HEK293 (cell line): ENCODE data around the gene ATP2B3.

Experiments used
- BCL11A ChIP-seq: fragments of 450-650 bp; formaldehyde crosslinking; IDR thresholded peaks from 2 replicates; pipeline ENCODE4 v1.5.1; 2016; ENCODE audit warnings: low read depth, missing biosample characterization, missing genetic modification characterization
- CTCF ChIP-seq: fragments of 450-650 bp; formaldehyde crosslinking; IDR thresholded peaks from 2 replicates; pipeline ENCODE4 v1.5.1; 2016; ENCODE audit warnings: missing biosample characterization, missing genetic modification characterization
- GLI2 ChIP-seq: fragments of 450-650 bp; formaldehyde crosslinking; IDR thresholded peaks from 2 replicates; pipeline ENCODE4; 2017; ENCODE audit warnings: missing biosample characterization, missing genetic modification characterization, low read depth, borderline replicate concordance
- GLIS1 ChIP-seq: fragments of 450-650 bp; formaldehyde crosslinking; IDR thresholded peaks from 2 replicates; pipeline ENCODE4 v1.5.1; 2016; ENCODE audit warnings: missing biosample characterization, missing genetic modification characterization
- HOXC10 ChIP-seq: sonication (generic); formaldehyde crosslinking; IDR thresholded peaks from 2 replicates; pipeline ENCODE4 v1.8.1; 2023; ENCODE audit warnings: mild to moderate bottlenecking, missing genetic modification reagents
- YY2 ChIP-seq: fragments of 450-650 bp; formaldehyde crosslinking; IDR thresholded peaks from 2 replicates; pipeline ENCODE4 v1.5.1; 2016; ENCODE audit warnings: missing biosample characterization, missing genetic modification characterization
- ZBTB48 ChIP-seq: fragments of 450-650 bp; formaldehyde crosslinking; IDR thresholded peaks from 2 replicates; pipeline ENCODE4 v1.5.1; 2016; ENCODE audit warnings: missing biosample characterization, missing genetic modification characterization
- ZFP37 ChIP-seq: fragments of 450-650 bp; formaldehyde crosslinking; IDR thresholded peaks from 2 replicates; pipeline ENCODE4 v1.5.1; 2016; ENCODE audit warnings: missing biosample characterization, missing genetic modification characterization
- ZFP41 ChIP-seq: fragments of 450-650 bp; formaldehyde crosslinking; IDR thresholded peaks from 2 replicates; pipeline ENCODE4 v1.5.1; 2016; ENCODE audit warnings: missing biosample characterization, missing genetic modification characterization, borderline replicate concordance
- ZIC2 ChIP-seq: fragments of 450-650 bp; formaldehyde crosslinking; IDR thresholded peaks from 2 replicates; pipeline ENCODE4 v1.5.1; 2016; ENCODE audit warnings: missing biosample characterization, missing genetic modification characterization
- ZNF148 ChIP-seq: fragments of 450-650 bp; formaldehyde crosslinking; IDR thresholded peaks from 2 replicates; pipeline ENCODE4 v1.5.0; 2017; ENCODE audit warnings: missing biosample characterization, missing genetic modification characterization, borderline replicate concordance
- ZNF18 ChIP-seq: fragments of 450-650 bp; formaldehyde crosslinking; IDR thresholded peaks from 2 replicates; pipeline ENCODE4 v1.5.1; 2016; ENCODE audit warnings: missing biosample characterization, missing genetic modification characterization
- ZNF223 ChIP-seq: fragments of 450-650 bp; formaldehyde crosslinking; IDR thresholded peaks from 2 replicates; pipeline ENCODE4 v1.5.1; 2016; ENCODE audit warnings: missing biosample characterization, missing genetic modification characterization
- ZNF239 ChIP-seq: fragments of 450-650 bp; formaldehyde crosslinking; IDR thresholded peaks from 2 replicates; pipeline ENCODE4 v1.5.1; 2016; ENCODE audit warnings: missing biosample characterization, missing genetic modification characterization
- ZNF335 ChIP-seq: fragments of 450-650 bp; formaldehyde crosslinking; conservative IDR thresholded peaks from 2 replicates; pipeline ENCODE4 v1.5.1; 2016; ENCODE audit warnings: missing biosample characterization, missing genetic modification characterization
- ZNF398 ChIP-seq: fragments of 450-650 bp; formaldehyde crosslinking; IDR thresholded peaks from 2 replicates; pipeline ENCODE4 v1.5.1; 2017; ENCODE audit warnings: missing biosample characterization, missing genetic modification characterization
- ZNF404 ChIP-seq: fragments of 450-650 bp; formaldehyde crosslinking; IDR thresholded peaks from 2 replicates; pipeline ENCODE4 v1.5.1; 2017; ENCODE audit warnings: missing biosample characterization, missing genetic modification characterization
- ZNF48 ChIP-seq: fragments of 450-650 bp; formaldehyde crosslinking; IDR thresholded peaks from 2 replicates; pipeline ENCODE4 v1.5.1; 2016; ENCODE audit warnings: missing biosample characterization, missing genetic modification characterization
- ZNF513 ChIP-seq: fragments of 450-650 bp; IDR thresholded peaks from 2 replicates; pipeline ENCODE4 v1.5.1; 2018; ENCODE audit warnings: missing biosample characterization, missing genetic modification characterization
- ZNF514 ChIP-seq: fragments of 450-650 bp; formaldehyde crosslinking; IDR thresholded peaks from 2 replicates; pipeline ENCODE4 v1.5.1; 2016; ENCODE audit warnings: missing biosample characterization, missing genetic modification characterization
- ZNF544 ChIP-seq: fragments of 450-650 bp; formaldehyde crosslinking; IDR thresholded peaks from 2 replicates; pipeline ENCODE4 v1.5.0; 2017; ENCODE audit warnings: missing biosample characterization, missing genetic modification characterization
- ZNF600 ChIP-seq: fragments of 450-650 bp; formaldehyde crosslinking; IDR thresholded peaks from 2 replicates; pipeline ENCODE4 v1.5.1; 2016; ENCODE audit warnings: missing biosample characterization, missing genetic modification characterization
- ZNF645 ChIP-seq: fragments of 450-650 bp; formaldehyde crosslinking; IDR thresholded peaks from 2 replicates; pipeline ENCODE4; 2016; ENCODE audit warnings: missing biosample characterization, missing genetic modification characterization
- ZNF660 ChIP-seq: fragments of 450-650 bp; IDR thresholded peaks from 2 replicates; pipeline ENCODE4 v1.5.1; 2018; ENCODE audit warnings: missing biosample characterization, mild to moderate bottlenecking, missing genetic modification characterization
- ZNF768 ChIP-seq: fragments of 450-650 bp; formaldehyde crosslinking; IDR thresholded peaks from 2 replicates; pipeline ENCODE4 v1.5.1; 2018; ENCODE audit warnings: missing biosample characterization, mild to moderate bottlenecking, missing genetic modification characterization
- ZNF830 ChIP-seq: fragments of 450-650 bp; IDR thresholded peaks from 2 replicates; pipeline ENCODE4 v1.5.0; 2018; ENCODE audit warnings: missing biosample characterization, missing genetic modification characterization, low read depth, mild to moderate bottlenecking, moderate library complexity
- ZNF843 ChIP-seq: fragments of 450-650 bp; formaldehyde crosslinking; IDR thresholded peaks from 2 replicates; pipeline ENCODE4 v1.5.1; 2016; ENCODE audit warnings: missing biosample characterization, missing genetic modification characterization
- ZSCAN18 ChIP-seq: fragments of 450-650 bp; formaldehyde crosslinking; IDR thresholded peaks from 2 replicates; pipeline ENCODE4 v1.5.1; 2016; ENCODE audit warnings: missing biosample characterization, missing genetic modification characterization
- ZSCAN23 ChIP-seq: fragments of 450-650 bp; formaldehyde crosslinking; IDR thresholded peaks from 2 replicates; pipeline ENCODE4 v1.5.1; 2016; ENCODE audit warnings: missing biosample characterization, missing genetic modification characterization

ATP2B3 gene

GRCh38 chrX:153512501-153512893, 4.9 kb upstream of the ATP2B3 start (continued):
- TF ChIP-seq ZNF398 (tag by site-specific recombination) = no peak; the same call in 1 of the 2 replicates
- no peak for TF ChIP-seq ZNF768 (tag by site-specific recombination)
- no peak for TF ChIP-seq ZNF843 (tag by site-specific recombination)
- TF ChIP-seq ZNF600 (tag by site-specific recombination) = no peak
- TF ChIP-seq ZNF148 (tag by site-specific recombination) = peak; percentile 64; the same call in 1 of the 2 replicates
- TF ChIP-seq ZNF645 (tag by site-specific recombination) = peak; percentile 92; the same call in 1 of the 2 replicates
- TF ChIP-seq ZNF660 = no peak
- TF ChIP-seq GLI2 (tag by site-specific recombination) = no peak
- TF ChIP-seq BCL11A = no peak
- no peak for TF ChIP-seq ZNF48 (tag by site-specific recombination)
- no peak for TF ChIP-seq ZNF830 (tag by site-specific recombination)
- 0 out of 2 replicates have a peak, but pooled peaks have one; percentile 58 for TF ChIP-seq ZNF239 (tag by site-specific recombination)
- 0 out of 2 replicates have a peak, but pooled peaks have one; percentile 56 for TF ChIP-seq ZBTB48
- TF ChIP-seq ZNF223 = no peak
- no peak for TF ChIP-seq CTCF (tag by site-specific recombination)
- TF ChIP-seq ZIC2 (tag by site-specific recombination) = no peak; the same call in 1 of the 2 replicates
- TF ChIP-seq GLIS1 (tag by site-specific recombination) = no peak
- TF ChIP-seq ZFP41 (tag by site-specific recombination) = no peak
- no peak for TF ChIP-seq ZNF514
- TF ChIP-seq ZNF18 (tag by site-specific recombination) = peak; percentile 99
- peak; percentile 56; the same call in 1 of the 2 replicates for TF ChIP-seq ZNF544 (tag by site-specific recombination)
- TF ChIP-seq HOXC10 (CRISPR knock-in tag) = no peak
- no peak for TF ChIP-seq ZNF335 (tag by site-specific recombination)
- no peak for TF ChIP-seq ZNF404 (tag by site-specific recombination)
- TF ChIP-seq ZSCAN23 (tag by site-specific recombination) = no peak
- TF ChIP-seq ZSCAN18 (tag by site-specific recombination) = no peak
- no peak for TF ChIP-seq ZNF513 (tag by site-specific recombination)
- TF ChIP-seq ZFP37 (tag by site-specific recombination) = no peak
- no peak for TF ChIP-seq YY2 (tag by site-specific recombination)
